ENCODE data around the gene CFAP210. TPM values are rescaled to one million over a fixed set of nuclear protein-coding genes. Genes with fewer than 3 reads are reported as not detected.

Gene CFAP210
- total RNA-seq, 1 experiment from 2014 or later = 0.94 TPM

DNA sequence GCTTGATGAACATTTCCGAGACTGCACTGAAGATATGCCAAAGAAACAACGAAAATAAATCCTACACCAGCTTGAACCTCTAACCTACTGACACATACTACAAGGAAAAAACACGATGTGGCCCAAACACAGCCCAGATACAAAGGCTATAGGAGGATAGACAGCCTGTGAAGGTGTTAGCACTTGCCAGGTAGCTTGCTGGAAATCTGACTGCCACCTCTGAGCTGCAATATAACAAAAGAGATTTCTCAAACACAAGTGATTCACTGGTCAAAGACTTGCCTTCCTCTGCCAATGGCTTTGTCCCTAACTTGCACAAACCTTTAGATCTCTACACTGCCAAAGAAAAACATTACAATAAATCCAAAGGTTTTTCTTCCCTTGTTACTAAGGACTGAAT, 21.1 kb downstream of the CFAP210 start:
- Histone ChIP-seq H2BK15ac (ENCODE audit: low read depth, low read length) (no peak overlapping the region), H2BK12ac (ENCODE audit: insufficient read length, low read depth, low read length) (no peak overlapping the region), H3K27ac (ENCODE audit: insufficient read length, low read depth, low read length) (no peak overlapping the region), H3K56ac (ENCODE audit: insufficient read length, low read depth, low read length) (no peak overlapping the region), H3T11ph (ENCODE audit: low read length) (no peak overlapping the region), H3K27me3 (ENCODE audit: insufficient read depth, low read length) (no peaks in the 10 kb centered on the region), H4K5ac (ENCODE audit: insufficient read length, low read depth, low read length) (no peak overlapping the region), H4K8ac (replicated peaks; ENCODE audit: insufficient read length, low read depth, low read length) (no peak overlapping the region), H2BK20ac (ENCODE audit: low read depth, low read length, poor library complexity, severe bottlenecking) (no peak overlapping the region), H3K4me1 (ENCODE audit: insufficient read depth, low read length) (no peaks in the 10 kb centered on the region), H4K91ac (ENCODE audit: insufficient read length, low read depth, low read length) (no peak overlapping the region), H3K4ac (ENCODE audit: low read depth, low read length) (no peak overlapping the region), H3K9ac (ENCODE audit: extremely low read depth, insufficient read length, low read length) (no peak overlapping the region), H2BK5ac (ENCODE audit: insufficient read length, low read length) (no peak overlapping the region), H3K79me2 (ENCODE audit: insufficient read depth, low read length) (no peaks in the 10 kb centered on the region), H3K23me2 (ENCODE audit: insufficient read length, low read depth, low read length, poor library complexity, severe bottlenecking) (no peaks in the 10 kb centered on the region), H4K20me1 (ENCODE audit: control insufficient read depth, insufficient read depth, insufficient read length) (no peaks in the 10 kb centered on the region), H3K4me2 (ENCODE audit: insufficient read depth, insufficient read length, low read length) (no peak overlapping the region), H2BK120ac (ENCODE audit: low read depth, low read length, poor library complexity, severe bottlenecking) (no peak overlapping the region), H2AK5ac (ENCODE audit: insufficient read length, low read length) (no peak overlapping the region), H3K14ac (ENCODE audit: insufficient read depth, low read length) (no peak overlapping the region), H3K23ac (ENCODE audit: insufficient read length, low read depth, low read length) (no peak overlapping the region), H3K79me1 (ENCODE audit: insufficient read depth, low read depth, low read length, poor library complexity, severe bottlenecking) (no peaks in the 10 kb centered on the region), H2AFZ (ENCODE audit: low read length) (no peak overlapping the region), H3K18ac (ENCODE audit: insufficient read length, low read depth, low read length) (no peak overlapping the region), H3K9me3 (ENCODE audit: control insufficient read depth, low read depth, low read length) (no peaks in the 10 kb centered on the region)
- no peak overlapping the region for H3K27ac Mint-ChIP-seq
- no peak overlapping the region for H3K4me3 Mint-ChIP-seq
- H3K36me3 Mint-ChIP-seq (ENCODE audit: insufficient read depth in 1 of 3, low read depth in 3 of 3) = no peaks in the 10 kb centered on the region
- WGBS (ENCODE audit: extremely low coverage, insufficient read length, low lambda C conversion rate) = no CpG with 5 or more reads among the region's 3 CpGs
- no peaks in the 10 kb centered on the region for H3K27me3 Mint-ChIP-seq (ENCODE audit: low read depth)
- no peak for DNase-seq
- no peaks in the 10 kb centered on the region for H3K9me3 Mint-ChIP-seq
- TF ChIP-seq, protein P1, sequence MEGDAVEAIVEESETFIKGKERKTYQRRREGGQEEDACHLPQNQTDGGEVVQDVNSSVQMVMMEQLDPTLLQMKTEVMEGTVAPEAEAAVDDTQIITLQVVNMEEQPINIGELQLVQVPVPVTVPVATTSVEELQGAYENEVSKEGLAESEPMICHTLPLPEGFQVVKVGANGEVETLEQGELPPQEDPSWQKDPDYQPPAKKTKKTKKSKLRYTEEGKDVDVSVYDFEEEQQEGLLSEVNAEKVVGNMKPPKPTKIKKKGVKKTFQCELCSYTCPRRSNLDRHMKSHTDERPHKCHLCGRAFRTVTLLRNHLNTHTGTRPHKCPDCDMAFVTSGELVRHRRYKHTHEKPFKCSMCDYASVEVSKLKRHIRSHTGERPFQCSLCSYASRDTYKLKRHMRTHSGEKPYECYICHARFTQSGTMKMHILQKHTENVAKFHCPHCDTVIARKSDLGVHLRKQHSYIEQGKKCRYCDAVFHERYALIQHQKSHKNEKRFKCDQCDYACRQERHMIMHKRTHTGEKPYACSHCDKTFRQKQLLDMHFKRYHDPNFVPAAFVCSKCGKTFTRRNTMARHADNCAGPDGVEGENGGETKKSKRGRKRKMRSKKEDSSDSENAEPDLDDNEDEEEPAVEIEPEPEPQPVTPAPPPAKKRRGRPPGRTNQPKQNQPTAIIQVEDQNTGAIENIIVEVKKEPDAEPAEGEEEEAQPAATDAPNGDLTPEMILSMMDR (conservative IDR thresholded peaks at IDR 0.05) = no peak
- peaks cover 9 to 13% of the 10 kb centered on the region in 2 experiments for H3K4me1 Mint-ChIP-seq

Data from H9 (cell line).